Hematopoietic multipotent progenitor cell treated with erythropoietin and hydrocortisone succinate and interleukin-3 and kit ligand, for 6 days (in vitro differentiated cells): ENCODE results near the gene ANKRD33B.
A peak's percentile ranks its signal among the peaks of the same experiment; 100 is the strongest.
"Not testable (repeated sequence)": the region's sequence is repeated elsewhere in the genome, so short reads cannot be mapped to it uniquely, and the experiment has no call there.

Experiments used
- DNase-seq: peaks from one replicate; pipeline ENCODE4 v3.0.0-alpha.2; 2015

The ANKRD33B gene

GRCh38 chr5:10563945-10564837 is at the start of gene ANKRD33B:
Gene ANKRD33B (plus strand): TSS chr5:10564070. CDS start chr5:10564468, 398 bp downstream.
- DNase-seq = peak; percentile 81

- DNase-seq = not testable (repeated sequence)
These were observed 49.3 kb upstream of the ANKRD33B start for GRCh38 chr5:10514572-10514971.

- no peak for DNase-seq
These were observed 48.4 kb upstream of the ANKRD33B start for GRCh38 chr5:10515492-10515891.

GRCh38 chr5:10518347-10518746 is 45.5 kb upstream of the ANKRD33B start:
- no peak for DNase-seq

GRCh38 chr5:10519729-10520128 is 44.1 kb upstream of the ANKRD33B start:
- DNase-seq = no peak

- no peak for DNase-seq
These were observed 43.2 kb upstream of the ANKRD33B start for GRCh38 chr5:10520706-10521105.

- peak; percentile 43 for DNase-seq
These were observed 42.2 kb upstream of the ANKRD33B start for GRCh38 chr5:10521466-10522223.

GRCh38 chr5:10522224-10522611 is 41.7 kb upstream of the ANKRD33B start:
- DNase-seq = no peak

GRCh38 chr5:10524376-10525123 is 39.3 kb upstream of the ANKRD33B start:
- DNase-seq = no peak

GRCh38 chr5:10525124-10525495 is 38.8 kb upstream of the ANKRD33B start:
- DNase-seq = no peak

- no peak for DNase-seq
These were observed 36.5 kb upstream of the ANKRD33B start for GRCh38 chr5:10527281-10527950.

GRCh38 chr5:10528056-10528816 is 35.6 kb upstream of the ANKRD33B start:
- peak; percentile 13 for DNase-seq

GRCh38 chr5:10528827-10529226 is 35.0 kb upstream of the ANKRD33B start:
- DNase-seq = no peak

GRCh38 chr5:10530601-10531320 is 33.1 kb upstream of the ANKRD33B start:
- no peak for DNase-seq

- no peak for DNase-seq
These were observed 31.4 kb upstream of the ANKRD33B start for GRCh38 chr5:10532421-10532820.

GRCh38 chr5:10533226-10533625 is 30.6 kb upstream of the ANKRD33B start:
- peak; percentile 59 for DNase-seq

GRCh38 chr5:10534561-10535530 is 29.0 kb upstream of the ANKRD33B start:
- DNase-seq = no peak

- peak; percentile 56 for DNase-seq
These were observed 27.4 kb upstream of the ANKRD33B start for GRCh38 chr5:10536511-10536910.

GRCh38 chr5:10536931-10537579 is 26.8 kb upstream of the ANKRD33B start:
- DNase-seq = peak; percentile 85
